Measurements from ENCODE around the gene CCDC142.

- TF ChIP-seq CTCF (IDR thresholded peaks at IDR 0.05) (no peak), HMGA2 (CRISPR knock-in tag; IDR thresholded peaks at IDR 0.05) (no peak), SMAD3 (CRISPR knock-in tag; IDR thresholded peaks at IDR 0.05; ENCODE audit: borderline replicate concordance) (no peak), RELA (CRISPR knock-in tag; IDR thresholded peaks at IDR 0.05; ENCODE audit: borderline replicate concordance) (no peak), USF1 (CRISPR knock-in tag; IDR thresholded peaks at IDR 0.05) (no peak), JUN (CRISPR knock-in tag; IDR thresholded peaks at IDR 0.05) (no peak), MAX (CRISPR knock-in tag; IDR thresholded peaks at IDR 0.05) (no peak), AR (CRISPR knock-in tag; IDR thresholded peaks at IDR 0.05) (no peak)
- TF ChIP-seq, protein P1, sequence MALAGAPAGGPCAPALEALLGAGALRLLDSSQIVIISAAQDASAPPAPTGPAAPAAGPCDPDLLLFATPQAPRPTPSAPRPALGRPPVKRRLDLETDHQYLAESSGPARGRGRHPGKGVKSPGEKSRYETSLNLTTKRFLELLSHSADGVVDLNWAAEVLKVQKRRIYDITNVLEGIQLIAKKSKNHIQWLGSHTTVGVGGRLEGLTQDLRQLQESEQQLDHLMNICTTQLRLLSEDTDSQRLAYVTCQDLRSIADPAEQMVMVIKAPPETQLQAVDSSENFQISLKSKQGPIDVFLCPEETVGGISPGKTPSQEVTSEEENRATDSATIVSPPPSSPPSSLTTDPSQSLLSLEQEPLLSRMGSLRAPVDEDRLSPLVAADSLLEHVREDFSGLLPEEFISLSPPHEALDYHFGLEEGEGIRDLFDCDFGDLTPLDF (CRISPR knock-in tag; IDR thresholded peaks at IDR 0.05): no peak
Measured at GRCh38 chr2:74511104-74511989, 28.5 kb upstream of the CCDC142 start.
